ENCODE results near the gene TMCC1. TPM values are rescaled to one million over a fixed set of nuclear protein-coding genes. Genes with fewer than 3 reads are reported as not detected.

Gene TMCC1
- total and polyA plus RNA-seq, 2 donors (not counting 3 experiments of a cell fraction or from before 2014, with no cell fraction given) = 17.4 to 38.4 TPM

GRCh38 chr3:129663045-129663446 is 230.5 kb downstream of the TMCC1 start:
- Histone ChIP-seq H3K4me1 (ENCODE audit: control insufficient read depth, extremely low read depth, insufficient read depth, low read length) (peaks cover 9% of the 10 kb centered on the region), H3K4me3 (replicated peaks in 1 of 3; ENCODE audit: insufficient read depth in 1 of 3, low read depth in 1 of 3, low read length in 3 of 3) (no peak overlapping the region), H3K9me3 (replicated peaks; ENCODE audit: control insufficient read depth, insufficient read depth, low read length) (no peaks in the 10 kb centered on the region), H3K4me2 (ENCODE audit: insufficient read depth, low read length) (no peak overlapping the region), H4K20me1 (replicated peaks; ENCODE audit: control insufficient read depth, extremely low read depth, insufficient read depth, low read length) (no peaks in the 10 kb centered on the region), H3K27ac (ENCODE audit: insufficient read depth, low read depth, low read length) (no peak overlapping the region), H3K79me2 (ENCODE audit: control insufficient read depth, insufficient read depth, low read length) (no peaks in the 10 kb centered on the region), H3K9ac (replicated peaks; ENCODE audit: extremely low read depth, insufficient read depth, low read length) (no peak overlapping the region), H3K27me3 (ENCODE audit: control insufficient read depth in 2 of 2, insufficient read depth in 2 of 2, low read length in 2 of 2) (no peaks in the 10 kb centered on the region), H3K9me1 (replicated peaks; ENCODE audit: control insufficient read depth, extremely low read depth, insufficient read depth, low read length) (no peaks in the 10 kb centered on the region), H2AFZ (ENCODE audit: low read depth, low read length) (no peak overlapping the region), H3K36me3 (ENCODE audit: control insufficient read depth in 2 of 2, extremely low read depth in 1 of 2, insufficient read depth in 2 of 2, low read length in 2 of 2) (no peaks in the 10 kb centered on the region)
- dilution Hi-C loops (cut with MboI; ENCODE audit: extremely low pct_ligation_motif_present, low sequenced_read_pairs) (loop anchor here (25.0 kb wide), 1 partner anchor 174 kb away; no protein-coding TSS in a partner anchor), intact Hi-C loops (cut with micrococcal nuclease) (no loop called here)
- ChIA-PET POLR2A (no interaction called here), CTCF (interaction anchor here (1.0 kb wide), 1 partner anchor 25 kb away, joined by 3 read pairs; no protein-coding TSS in a partner anchor)
- no peak for FAIRE-seq
- TF ChIP-seq CTCF (IDR thresholded peaks at IDR 0.05; ENCODE audit: extremely low read depth in 1 of 2, insufficient read depth in 1 of 2, low read depth in 1 of 2, low read length in 2 of 2) (no peak), GATA2 (IDR thresholded peaks at IDR 0.05; ENCODE audit: insufficient read depth, insufficient read length, low read depth, low read length) (no peak), POLR2A (IDR thresholded peaks at IDR 0.05; ENCODE audit: low read depth, low read length) (no peak), POLR2AphosphoS5 (IDR thresholded peaks at IDR 0.05; ENCODE audit: insufficient read depth, low read depth, low read length) (no peak), EZH2 (IDR thresholded peaks at IDR 0.05; ENCODE audit: borderline replicate concordance, low read depth, low read length, severe bottlenecking) (no peak), MYC (IDR thresholded peaks at IDR 0.05; ENCODE audit: low read depth, low read length) (no peak), JUN (IDR thresholded peaks at IDR 0.05; ENCODE audit: borderline replicate concordance, insufficient read depth, insufficient read length, low read depth) (no peak), FOS (IDR thresholded peaks at IDR 0.05; ENCODE audit: borderline replicate concordance, insufficient read depth, low read length) (no peak)
- TF ChIP-seq, protein P1, sequence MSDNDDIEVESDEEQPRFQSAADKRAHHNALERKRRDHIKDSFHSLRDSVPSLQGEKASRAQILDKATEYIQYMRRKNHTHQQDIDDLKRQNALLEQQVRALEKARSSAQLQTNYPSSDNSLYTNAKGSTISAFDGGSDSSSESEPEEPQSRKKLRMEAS (IDR thresholded peaks at IDR 0.05; ENCODE audit: insufficient read depth, insufficient read length) = no peak
- DNase-seq (ENCODE audit: low read depth, low spot score) = no peak
- no TSS peak for BruUV-seq (replicated peaks)
